GM23338 (cell line): ENCODE results near the gene TNFRSF11A. TPM values are rescaled to one million over a fixed set of nuclear protein-coding genes. Genes with fewer than 3 reads are reported as not detected.

ENCODE experiments used
- ATAC-seq: fragments of 200-7000 bp; cut with Tn5 transposase; 3 replicates; pipeline ENCODE4 v1.9.1; 2020
- DNase-seq: peaks from one replicate; pipeline ENCODE4 v3.0.0-alpha.2; 2015; ENCODE audit warnings: low spot score
- H2AFZ ChIP-seq: fragments of 200-600 bp; sonication (generic); 2 replicates; pipeline ENCODE4 v1.8.0; 2016; ENCODE audit warnings: antibody characterized with exemption, mild to moderate bottlenecking, moderate library complexity
- H3F3A ChIP-seq: fragments of 200-600 bp; sonication (generic); replicated peaks from 2 replicates; pipeline ENCODE4 v1.8.0; 2017; ENCODE audit warnings: antibody characterized with exemption, mixed run types, low read depth
- H3K27ac ChIP-seq: fragments of 200-600 bp; sonication (generic); 2 replicates; pipeline ENCODE4 v1.6.1; 2016; ENCODE audit warnings: low read depth
- H3K27me3 ChIP-seq: fragments of 200-600 bp; sonication (generic); 2 replicates; pipeline ENCODE4 v1.8.0; 2016; ENCODE audit warnings: mild to moderate bottlenecking, mixed run types, moderate library complexity; ENCODE audit not compliant: insufficient read depth
- H3K36me3 ChIP-seq: fragments of 200-600 bp; sonication (generic); 2 replicates; pipeline ENCODE4 v1.8.0; 2016; ENCODE audit warnings: mild to moderate bottlenecking; ENCODE audit not compliant: insufficient read depth
- H3K4me1 ChIP-seq: fragments of 200-600 bp; sonication (generic); 2 replicates; pipeline ENCODE4 v1.8.0; 2016; ENCODE audit warnings: mild to moderate bottlenecking, moderate library complexity; ENCODE audit not compliant: insufficient read depth
- H3K4me2 ChIP-seq: fragments of 200-600 bp; sonication (generic); 2 replicates; pipeline ENCODE4 v1.7.1; 2017; ENCODE audit warnings: mixed run types
- H3K4me3 ChIP-seq: fragments of 200-600 bp; sonication (generic); 2 replicates; pipeline ENCODE4 v1.6.1; 2016; ENCODE audit warnings: mixed run types
- H3K79me2 ChIP-seq: fragments of 200-600 bp; sonication (generic); replicated peaks from 2 replicates; pipeline ENCODE4 v1.8.0; 2017; ENCODE audit warnings: mild to moderate bottlenecking; ENCODE audit not compliant: insufficient read depth
- H3K9me2 ChIP-seq: fragments of 200-600 bp; sonication (generic); 2 replicates; pipeline ENCODE4 v1.8.0; 2017; ENCODE audit not compliant: insufficient read depth
- H4K20me1 ChIP-seq: fragments of 200-600 bp; sonication (generic); replicated peaks from 2 replicates; pipeline ENCODE4 v1.8.0; 2017; ENCODE audit warnings: mild to moderate bottlenecking; ENCODE audit not compliant: insufficient read depth
- H3K27ac Mint-ChIP-seq: 2 replicates; pipeline ENCODE4 v1.8.0; 2020; ENCODE audit warnings: inconsistent platforms, mild to moderate bottlenecking, moderate library complexity, mixed read lengths
- H3K27me3 Mint-ChIP-seq: 3 replicates; pipeline ENCODE4 v1.8.0; 2022; ENCODE audit warnings: low read depth, mild to moderate bottlenecking, moderate library complexity, mixed read lengths, inconsistent platforms; ENCODE audit not compliant: insufficient read depth, poor library complexity
- H3K36me3 Mint-ChIP-seq: 3 replicates; pipeline ENCODE4 v1.8.0; 2021; ENCODE audit warnings: low read depth, mild to moderate bottlenecking, inconsistent platforms, moderate library complexity, mixed read lengths
- H3K4me1 Mint-ChIP-seq: 3 replicates; pipeline ENCODE4 v1.8.0; 2020; ENCODE audit warnings: mild to moderate bottlenecking, inconsistent platforms, mixed read lengths
- H3K4me3 Mint-ChIP-seq: 3 replicates; pipeline ENCODE4 v1.8.0; 2021; ENCODE audit warnings: moderate library complexity, mild to moderate bottlenecking, inconsistent platforms, mixed read lengths
- H3K9me3 Mint-ChIP-seq: 3 replicates; pipeline ENCODE4 v1.8.0; 2020; ENCODE audit warnings: moderate library complexity, mild to moderate bottlenecking, inconsistent platforms, mixed read lengths
- CREB1 ChIP-seq: fragments of 250-450 bp; sonication (Bioruptor Pico); IDR thresholded peaks from 2 replicates; pipeline ENCODE4 v1.5.0; 2020; ENCODE audit warnings: low read depth, mild to moderate bottlenecking, moderate library complexity
- POLR2AphosphoS5 ChIP-seq: IDR thresholded peaks from 2 replicates; pipeline ENCODE4 v1.6.1; 2016; ENCODE audit warnings: antibody characterized with exemption, low read depth
- STAT1 ChIP-seq: IDR thresholded peaks from one replicate; pipeline ENCODE4 v1.6.1; 2016; ENCODE audit warnings: antibody characterized with exemption; ENCODE audit not compliant: unreplicated experiment
- ZNF114 ChIP-seq: fragments of 250-450 bp; sonication (Bioruptor Pico); IDR thresholded peaks from 2 replicates; pipeline ENCODE4 v1.5.0; 2020; ENCODE audit warnings: mild to moderate bottlenecking, moderate library complexity
- ZNF331 ChIP-seq: fragments of 250-450 bp; sonication (Bioruptor Pico); IDR thresholded peaks from 2 replicates; pipeline ENCODE4 v1.5.0; 2020; ENCODE audit warnings: low read depth, mild to moderate bottlenecking, moderate library complexity
- polyA plus RNA-seq: library from polyadenylated mRNA; unstranded; fragments of >200 nt; fragmentation: Nextera tagmentation; extraction: Ambion mirVana; gene quantifications from 2 replicates; pipeline ENCODE4 v1.2.1, GENCODE V29; 2016
- total RNA-seq: library from RNA; depleted of rRNA; stranded (reverse); fragments of >200 nt; shearing (Covaris generic); gene quantifications from 2 replicates; pipeline ENCODE4 v1.2.3, GENCODE V29; 2014
- TF ChIP-seq, protein P1 (sequence below): IDR thresholded peaks from 2 replicates; pipeline ENCODE4 v1.6.1; 2016; ENCODE audit warnings: antibody characterized with exemption
- TF ChIP-seq, protein P2 (sequence below): IDR thresholded peaks from one replicate; pipeline ENCODE4 v1.6.1; 2018; ENCODE audit warnings: antibody characterized with exemption; ENCODE audit not compliant: unreplicated experiment
- TF ChIP-seq, protein P3 (sequence below), 2 experiments: fragments of 200-600 bp in 1 of 2; sonication (generic) in 1 of 2; conservative IDR thresholded peaks; 2 replicates each; pipeline versions ENCODE4 v1.5.1 to v1.6.1; 2016 to 2017; ENCODE audit warnings: antibody characterized with exemption in 2 of 2, low read depth in 2 of 2, mild to moderate bottlenecking in 2 of 2, moderate library complexity in 1 of 2

TNFRSF11A gene
- total and polyA plus RNA-seq, 2 experiments from 2014 or later, result 3.8 to 7.3 TPM

DNA sequence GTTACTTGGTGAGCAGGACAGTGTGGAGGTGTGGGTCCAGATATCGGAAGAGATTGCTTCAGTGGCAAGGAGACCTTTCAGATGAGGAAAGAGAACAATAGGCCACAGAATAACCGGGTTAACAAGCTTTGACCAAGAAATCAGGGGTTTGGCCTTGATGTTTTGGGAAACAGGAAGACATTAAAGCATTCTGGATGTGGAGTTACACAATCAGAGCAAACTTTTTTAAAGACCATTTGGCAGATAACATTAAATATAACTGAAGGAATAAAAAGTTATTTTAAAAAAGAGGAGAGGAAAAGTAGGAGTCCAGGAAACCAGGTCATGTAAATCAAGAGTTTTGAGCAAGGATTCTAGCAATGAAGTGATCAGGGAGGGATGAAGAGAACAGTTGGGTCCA is 35.7 kb downstream of the TNFRSF11A start (continued):
- TF ChIP-seq, protein P1, sequence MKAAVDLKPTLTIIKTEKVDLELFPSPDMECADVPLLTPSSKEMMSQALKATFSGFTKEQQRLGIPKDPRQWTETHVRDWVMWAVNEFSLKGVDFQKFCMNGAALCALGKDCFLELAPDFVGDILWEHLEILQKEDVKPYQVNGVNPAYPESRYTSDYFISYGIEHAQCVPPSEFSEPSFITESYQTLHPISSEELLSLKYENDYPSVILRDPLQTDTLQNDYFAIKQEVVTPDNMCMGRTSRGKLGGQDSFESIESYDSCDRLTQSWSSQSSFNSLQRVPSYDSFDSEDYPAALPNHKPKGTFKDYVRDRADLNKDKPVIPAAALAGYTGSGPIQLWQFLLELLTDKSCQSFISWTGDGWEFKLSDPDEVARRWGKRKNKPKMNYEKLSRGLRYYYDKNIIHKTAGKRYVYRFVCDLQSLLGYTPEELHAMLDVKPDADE, result no peak
- TF ChIP-seq STAT1, result no peak
- TF ChIP-seq, protein P2, sequence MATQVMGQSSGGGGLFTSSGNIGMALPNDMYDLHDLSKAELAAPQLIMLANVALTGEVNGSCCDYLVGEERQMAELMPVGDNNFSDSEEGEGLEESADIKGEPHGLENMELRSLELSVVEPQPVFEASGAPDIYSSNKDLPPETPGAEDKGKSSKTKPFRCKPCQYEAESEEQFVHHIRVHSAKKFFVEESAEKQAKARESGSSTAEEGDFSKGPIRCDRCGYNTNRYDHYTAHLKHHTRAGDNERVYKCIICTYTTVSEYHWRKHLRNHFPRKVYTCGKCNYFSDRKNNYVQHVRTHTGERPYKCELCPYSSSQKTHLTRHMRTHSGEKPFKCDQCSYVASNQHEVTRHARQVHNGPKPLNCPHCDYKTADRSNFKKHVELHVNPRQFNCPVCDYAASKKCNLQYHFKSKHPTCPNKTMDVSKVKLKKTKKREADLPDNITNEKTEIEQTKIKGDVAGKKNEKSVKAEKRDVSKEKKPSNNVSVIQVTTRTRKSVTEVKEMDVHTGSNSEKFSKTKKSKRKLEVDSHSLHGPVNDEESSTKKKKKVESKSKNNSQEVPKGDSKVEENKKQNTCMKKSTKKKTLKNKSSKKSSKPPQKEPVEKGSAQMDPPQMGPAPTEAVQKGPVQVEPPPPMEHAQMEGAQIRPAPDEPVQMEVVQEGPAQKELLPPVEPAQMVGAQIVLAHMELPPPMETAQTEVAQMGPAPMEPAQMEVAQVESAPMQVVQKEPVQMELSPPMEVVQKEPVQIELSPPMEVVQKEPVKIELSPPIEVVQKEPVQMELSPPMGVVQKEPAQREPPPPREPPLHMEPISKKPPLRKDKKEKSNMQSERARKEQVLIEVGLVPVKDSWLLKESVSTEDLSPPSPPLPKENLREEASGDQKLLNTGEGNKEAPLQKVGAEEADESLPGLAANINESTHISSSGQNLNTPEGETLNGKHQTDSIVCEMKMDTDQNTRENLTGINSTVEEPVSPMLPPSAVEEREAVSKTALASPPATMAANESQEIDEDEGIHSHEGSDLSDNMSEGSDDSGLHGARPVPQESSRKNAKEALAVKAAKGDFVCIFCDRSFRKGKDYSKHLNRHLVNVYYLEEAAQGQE, result no peak
- no peak for TF ChIP-seq ZNF114 (CRISPR knock-in tag)
- TF ChIP-seq POLR2AphosphoS5, result no peak

DNA sequence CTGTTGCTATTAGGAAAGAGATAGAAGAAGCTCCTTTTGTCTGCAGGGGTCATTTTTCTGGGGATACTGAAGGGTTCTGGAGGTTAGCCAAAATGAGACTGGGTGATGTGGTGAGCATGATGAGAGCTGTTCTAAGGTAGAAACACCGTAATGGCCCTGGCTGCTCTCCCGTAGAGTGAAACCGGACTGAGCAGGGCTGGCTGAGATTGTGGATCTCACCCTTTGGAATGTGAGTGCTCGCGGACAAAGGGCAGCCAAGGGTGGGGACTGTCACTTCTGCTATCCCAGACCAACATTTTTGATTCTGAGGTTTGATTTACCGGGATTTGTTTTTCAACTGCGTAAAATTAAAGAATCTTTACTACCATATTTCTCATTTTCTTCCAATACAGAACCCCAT is 36.2 kb downstream of the TNFRSF11A start:
- Histone ChIP-seq H2AFZ (no peak overlapping the region), H3K9me2 (no peaks in the 10 kb centered on the region), H3K4me3 (no peak overlapping the region), H3K27me3 (no peaks in the 10 kb centered on the region), H3K4me1 (no peaks in the 10 kb centered on the region; the same call in 1 of the 2 replicates), H3F3A (no peaks in the 10 kb centered on the region), H3K36me3 (no peaks in the 10 kb centered on the region; the same call in 1 of the 2 replicates), H3K79me2 (no peaks in the 10 kb centered on the region), H3K27ac (no peak overlapping the region), H4K20me1 (no peaks in the 10 kb centered on the region), H3K4me2 (no peak overlapping the region)
- H3K27ac Mint-ChIP-seq, result no peak overlapping the region
- H3K4me3 Mint-ChIP-seq, result no peak overlapping the region
- no peak for DNase-seq
- H3K9me3 Mint-ChIP-seq, result no peaks in the 10 kb centered on the region
- peak; percentile 22; the same call in 1 of the 3 replicates for ATAC-seq
- H3K27me3 Mint-ChIP-seq, result no peaks in the 10 kb centered on the region
- H3K36me3 Mint-ChIP-seq, result peaks cover 11% of the 10 kb centered on the region
- peaks cover 10% of the 10 kb centered on the region; the same call in 2 of the 3 replicates for H3K4me1 Mint-ChIP-seq
- no peak for TF ChIP-seq STAT1
- TF ChIP-seq CREB1 (CRISPR knock-in tag), result no peak
- TF ChIP-seq, protein P3, sequence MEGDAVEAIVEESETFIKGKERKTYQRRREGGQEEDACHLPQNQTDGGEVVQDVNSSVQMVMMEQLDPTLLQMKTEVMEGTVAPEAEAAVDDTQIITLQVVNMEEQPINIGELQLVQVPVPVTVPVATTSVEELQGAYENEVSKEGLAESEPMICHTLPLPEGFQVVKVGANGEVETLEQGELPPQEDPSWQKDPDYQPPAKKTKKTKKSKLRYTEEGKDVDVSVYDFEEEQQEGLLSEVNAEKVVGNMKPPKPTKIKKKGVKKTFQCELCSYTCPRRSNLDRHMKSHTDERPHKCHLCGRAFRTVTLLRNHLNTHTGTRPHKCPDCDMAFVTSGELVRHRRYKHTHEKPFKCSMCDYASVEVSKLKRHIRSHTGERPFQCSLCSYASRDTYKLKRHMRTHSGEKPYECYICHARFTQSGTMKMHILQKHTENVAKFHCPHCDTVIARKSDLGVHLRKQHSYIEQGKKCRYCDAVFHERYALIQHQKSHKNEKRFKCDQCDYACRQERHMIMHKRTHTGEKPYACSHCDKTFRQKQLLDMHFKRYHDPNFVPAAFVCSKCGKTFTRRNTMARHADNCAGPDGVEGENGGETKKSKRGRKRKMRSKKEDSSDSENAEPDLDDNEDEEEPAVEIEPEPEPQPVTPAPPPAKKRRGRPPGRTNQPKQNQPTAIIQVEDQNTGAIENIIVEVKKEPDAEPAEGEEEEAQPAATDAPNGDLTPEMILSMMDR (conservative IDR thresholded peaks at IDR 0.05; ENCODE audit: low read depth in 2 of 2), result no peak
- TF ChIP-seq, protein P2, result no peak
- no peak for TF ChIP-seq ZNF331
